Smooth muscle cell (in vitro differentiated cells): ENCODE data around the gene CAD. TPM values are rescaled to one million over a fixed set of nuclear protein-coding genes. Genes with fewer than 3 reads are reported as not detected.

Source experiments
- DNase-seq: peaks from one replicate; lab custom pipeline; 2025; ENCODE audit not compliant: unreplicated experiment; lab: John Stamatoyannopoulos, UW
- H2AFZ ChIP-seq: fragments of 200-600 bp; sonication (generic); 2 replicates; pipeline ENCODE4 v1.6.0; 2016; ENCODE audit warnings: antibody characterized with exemption, low read depth, mild to moderate bottlenecking
- H3F3A ChIP-seq: fragments of 200-600 bp; sonication (generic); 2 replicates; pipeline ENCODE4 v1.6.0; 2017; ENCODE audit warnings: antibody characterized with exemption, low read depth
- H3K27ac ChIP-seq: fragments of 200-600 bp; sonication (generic); 2 replicates; pipeline ENCODE4 v1.5.1; 2016; ENCODE audit warnings: low read depth, mild to moderate bottlenecking
- H3K27me3 ChIP-seq: fragments of 200-600 bp; sonication (generic); 2 replicates; pipeline ENCODE4 v1.6.1; 2016; ENCODE audit warnings: low read depth, mild to moderate bottlenecking
- H3K36me3 ChIP-seq: fragments of 200-600 bp; sonication (generic); 2 replicates; pipeline ENCODE4 v1.5.1; 2016; ENCODE audit warnings: low read depth
- H3K4me1 ChIP-seq: fragments of 200-600 bp; sonication (generic); 2 replicates; pipeline ENCODE4 v1.5.1; 2016; ENCODE audit warnings: low read depth
- H3K4me2 ChIP-seq: fragments of 200-600 bp; sonication (generic); 2 replicates; pipeline ENCODE4 v1.6.0; 2016; ENCODE audit warnings: mild to moderate bottlenecking
- H3K4me3 ChIP-seq: fragments of 200-600 bp; sonication (generic); 2 replicates; pipeline ENCODE4 v1.5.1; 2016; ENCODE audit warnings: mild to moderate bottlenecking
- H3K79me2 ChIP-seq: fragments of 200-600 bp; sonication (generic); 2 replicates; pipeline ENCODE4 v1.6.0; 2016; ENCODE audit warnings: low read depth, mild to moderate bottlenecking
- H3K9ac ChIP-seq: fragments of 200-600 bp; sonication (generic); 2 replicates; pipeline ENCODE4 v1.6.0; 2016; ENCODE audit warnings: low read depth
- H3K9me3 ChIP-seq: fragments of 200-600 bp; sonication (generic); replicated peaks from 2 replicates; pipeline ENCODE4 v1.5.1; 2016; ENCODE audit warnings: low read depth
- H4K20me1 ChIP-seq: fragments of 200-600 bp; sonication (generic); 2 replicates; pipeline ENCODE4 v1.6.0; 2016; ENCODE audit warnings: low read depth
- CTCF ChIP-seq: fragments of 200-600 bp; sonication (generic); IDR thresholded peaks from 2 replicates; pipeline ENCODE4 v1.5.1; 2017; ENCODE audit warnings: borderline replicate concordance, mild to moderate bottlenecking, antibody characterized with exemption; ENCODE audit not compliant: insufficient read depth, poor library complexity, severe bottlenecking
- WGBS: methylation state at CpG from one replicate; pipeline ENCODE4 v1.1.7; 2016; ENCODE audit warnings: low lambda C conversion rate; 5-methylcytosine and 5-hydroxymethylcytosine counted together
- polyA plus RNA-seq: library from polyadenylated mRNA; unstranded; fragments of >200 nt; fragmentation: Nextera tagmentation; extraction: Ambion mirVana; gene quantifications from 2 replicates; pipeline ENCODE4 v1.2.1, GENCODE V29; 2016
- total RNA-seq: library from RNA; depleted of rRNA; stranded (reverse); fragments of >200 nt; gene quantifications from 2 replicates; pipeline ENCODE4 v1.2.3, GENCODE V29; 2014

CAD gene
- total and polyA plus RNA-seq, 2 experiments from 2014 or later = 20.3 to 34.3 TPM

GRCh38 chr2:27178469-27178868 lies 38.7 kb upstream of the CAD start:
- Histone ChIP-seq H3K27ac (no peak overlapping the region), H3K79me2 (no peaks in the 10 kb centered on the region), H3K9ac (no peak overlapping the region), H3K4me1 (peaks cover 5% of the 10 kb centered on the region), H4K20me1 (no peaks in the 10 kb centered on the region), H2AFZ (no peak overlapping the region), H3F3A (no peaks in the 10 kb centered on the region), H3K27me3 (peaks cover 18% of the 10 kb centered on the region), H3K4me3 (no peak overlapping the region), H3K9me3 (no peaks in the 10 kb centered on the region), H3K36me3 (no peaks in the 10 kb centered on the region), H3K4me2 (no peak overlapping the region)
- TF ChIP-seq CTCF = no peak
- no peak for DNase-seq
- WGBS = 90% methylated on average over 3 of the region's 3 CpGs

- Histone ChIP-seq H3K27ac (no peak overlapping the region), H3K79me2 (no peaks in the 10 kb centered on the region), H3K27me3 (peaks cover 15% of the 10 kb centered on the region), H3K4me2 (no peak overlapping the region), H3K4me1 (peaks cover 1% of the 10 kb centered on the region), H2AFZ (no peak overlapping the region), H3K4me3 (no peak overlapping the region), H4K20me1 (no peaks in the 10 kb centered on the region), H3F3A (peaks cover 4% of the 10 kb centered on the region), H3K36me3 (no peaks in the 10 kb centered on the region), H3K9me3 (no peaks in the 10 kb centered on the region), H3K9ac (no peak overlapping the region)
- 85% methylated on average over 3 of the region's 3 CpGs for WGBS
- TF ChIP-seq CTCF = no peak
- DNase-seq = no peak
Measured at GRCh38 chr2:27179344-27180000, 37.7 kb upstream of the CAD start.

- WGBS = 39% methylated on average over 4 of the region's 4 CpGs
- Histone ChIP-seq H3K36me3 (no peaks in the 10 kb centered on the region), H3K27ac (peak overlapping the region; percentile 2), H4K20me1 (no peaks in the 10 kb centered on the region), H3K4me1 (no peaks in the 10 kb centered on the region), H3F3A (peaks cover 5% of the 10 kb centered on the region), H3K79me2 (no peaks in the 10 kb centered on the region), H3K9ac (no peak overlapping the region), H3K4me2 (peak overlapping the region; percentile 33), H2AFZ (no peak overlapping the region), H3K4me3 (no peak overlapping the region), H3K9me3 (no peaks in the 10 kb centered on the region), H3K27me3 (peaks cover 15% of the 10 kb centered on the region)
- TF ChIP-seq CTCF = no peak
- no peak for DNase-seq
Measured at GRCh38 chr2:27182346-27182745, 34.8 kb upstream of the CAD start.

- no peak overlapping the region for H3K27ac ChIP-seq
- no peak overlapping the region for H3K4me3 ChIP-seq
- H4K20me1 ChIP-seq = no peaks in the 10 kb centered on the region
- no peak overlapping the region for H3K4me2 ChIP-seq
- H3K4me1 ChIP-seq = no peaks in the 10 kb centered on the region
- no peaks in the 10 kb centered on the region for H3K36me3 ChIP-seq
- H3K79me2 ChIP-seq = no peaks in the 10 kb centered on the region
- no peak overlapping the region for H2AFZ ChIP-seq
- no peak for TF ChIP-seq CTCF
- H3F3A ChIP-seq = peaks cover 5% of the 10 kb centered on the region
- 67% methylated on average over 4 of the region's 4 CpGs for WGBS
- H3K9ac ChIP-seq = no peak overlapping the region
- peaks cover 3% of the 10 kb centered on the region for H3K27me3 ChIP-seq
- no peaks in the 10 kb centered on the region for H3K9me3 ChIP-seq
- no peak for DNase-seq
Measured at GRCh38 chr2:27184115-27184514, 33.1 kb upstream of the CAD start.
